Measurements from ENCODE around the gene AKAP13. TPM values are rescaled to one million over a fixed set of nuclear protein-coding genes. Genes with fewer than 3 reads are reported as not detected.

The AKAP13 gene
- total and polyA plus RNA-seq, 2 of the 8 experiments (the other 6 are each of a cell fraction or from before 2014, with no cell fraction given), result 14.0 to 46.2 TPM

DNA sequence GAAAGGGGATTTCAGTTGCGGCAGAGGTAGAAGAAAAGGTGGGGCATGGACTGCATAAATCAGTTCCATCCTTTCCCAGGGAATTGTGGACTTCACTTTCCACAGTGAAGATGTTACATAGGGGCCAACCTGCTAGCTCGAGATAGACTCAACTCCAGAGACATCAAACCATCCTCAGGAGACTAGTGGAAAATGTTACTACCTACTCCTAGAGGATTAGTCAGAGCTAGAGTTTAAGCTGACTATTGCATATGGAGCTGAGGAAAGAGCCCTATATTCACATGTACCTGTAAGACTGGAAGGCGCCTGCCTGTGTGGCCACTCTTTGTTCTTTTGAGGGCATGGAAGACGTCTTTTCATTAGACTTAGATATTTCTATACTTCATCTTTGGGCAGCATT, 345.2 kb downstream of the AKAP13 start:
- no peak overlapping the region for H3K9ac ChIP-seq (replicated peaks in 1 of 4; ENCODE audit: extremely low read depth in 1 of 4, low read depth in 3 of 4, low read length in 3 of 4)
- no peaks in the 10 kb centered on the region for H3K4me1 ChIP-seq (replicated peaks in 1 of 4; ENCODE audit: control insufficient read depth in 3 of 4, insufficient read depth in 4 of 4, low read length in 3 of 4)
- no peak overlapping the region for H2BK5ac ChIP-seq (ENCODE audit: low read depth, low read length)
- no peaks in the 10 kb centered on the region for H4K20me1 ChIP-seq (replicated peaks in 1 of 2; ENCODE audit: control insufficient read depth in 1 of 2, insufficient read depth in 2 of 2, low read length in 2 of 2)
- H3K79me1 ChIP-seq (ENCODE audit: low read depth, low read length), result no peaks in the 10 kb centered on the region; the same call in 1 of the 2 replicates
- H3K56ac ChIP-seq (replicated peaks; ENCODE audit: insufficient read length, low read depth, low read length), result no peak overlapping the region
- no peak overlapping the region for H3K4me2 ChIP-seq (ENCODE audit: insufficient read depth in 1 of 2, low read depth in 2 of 2, low read length in 2 of 2)
- H3K23ac ChIP-seq (ENCODE audit: insufficient read length), result no peak overlapping the region
- H4K91ac ChIP-seq (replicated peaks; ENCODE audit: insufficient read length, low read length), result no peak overlapping the region
- POLR2A ChIA-PET (ENCODE audit: partially characterized antibody), result no interaction called here
- H3K79me2 ChIP-seq (ENCODE audit: control insufficient read depth in 1 of 2, insufficient read depth in 2 of 2, low read length in 2 of 2), result no peaks in the 10 kb centered on the region
- H3K14ac ChIP-seq (ENCODE audit: insufficient read length), result no peak overlapping the region
- H2AK5ac ChIP-seq (ENCODE audit: low read depth, low read length), result no peak overlapping the region
- H3K9me3 ChIP-seq (ENCODE audit: insufficient read depth in 2 of 2, low read depth in 1 of 2, low read length in 1 of 2), result no peaks in the 10 kb centered on the region
- 86% methylated on average over 4 of the region's 4 CpGs; no CpG with 5 or more reads in 1 of the 2 experiments for WGBS, 2 experiments (ENCODE audit: extremely low coverage in 1 of 2, insufficient coverage in 1 of 2, insufficient read length in 1 of 2, insufficient replicate concordance in 2 of 2, low coverage in 1 of 2, low lambda C conversion rate in 2 of 2, missing lambda C conversion rate in 1 of 2)
- H3K4me3 ChIP-seq (ENCODE audit: extremely low read depth in 1 of 4, insufficient read depth in 2 of 4, low read depth in 3 of 4, low read length in 4 of 4), result no peak overlapping the region
- no peak overlapping the region for H4K8ac ChIP-seq (ENCODE audit: extremely low read depth, insufficient read depth, low read length)
- H3K23me2 ChIP-seq (ENCODE audit: low read depth, low read length), result no peaks in the 10 kb centered on the region
- no peak for FAIRE-seq
- H3K18ac ChIP-seq (ENCODE audit: extremely low read depth, low read length), result no peak overlapping the region
- no peaks in the 10 kb centered on the region for H3K27me3 ChIP-seq (replicated peaks in 1 of 4; ENCODE audit: control insufficient read depth in 3 of 4, extremely low read depth in 1 of 4, insufficient read depth in 3 of 4, low read length in 3 of 4)
- no peak overlapping the region for H3K4ac ChIP-seq (replicated peaks; ENCODE audit: insufficient read length, low read depth, low read length)
- no peak overlapping the region for H3K27ac ChIP-seq (ENCODE audit: low read depth, low read length)
- H4K5ac ChIP-seq (ENCODE audit: insufficient read length, low read depth, low read length), result no peak overlapping the region
- no peak overlapping the region for H2AFZ ChIP-seq (ENCODE audit: low read length)
- TF ChIP-seq EP300 (IDR thresholded peaks at IDR 0.05; ENCODE audit: borderline replicate concordance in 1 of 2, low read depth in 2 of 2, low read length in 2 of 2) (no peak), BRCA1 (IDR thresholded peaks at IDR 0.05; ENCODE audit: low read depth, low read length) (no peak), TAF1 (IDR thresholded peaks at IDR 0.05; ENCODE audit: low read depth, low read length) (no peak), CHD1 (IDR thresholded peaks at IDR 0.05; ENCODE audit: low read depth, low read length) (no peak), MAX (IDR thresholded peaks at IDR 0.05) (no peak), SIX5 (IDR thresholded peaks at IDR 0.05; ENCODE audit: low read depth, low read length) (no peak), CREB1 (IDR thresholded peaks at IDR 0.05) (no peak), GTF2F1 (IDR thresholded peaks at IDR 0.05; ENCODE audit: borderline replicate concordance, low read depth, low read length) (no peak), ZNF274 (IDR thresholded peaks at IDR 0.05; ENCODE audit: borderline replicate concordance, extremely low read depth, low read length) (no peak)
- TF ChIP-seq, protein P1, sequence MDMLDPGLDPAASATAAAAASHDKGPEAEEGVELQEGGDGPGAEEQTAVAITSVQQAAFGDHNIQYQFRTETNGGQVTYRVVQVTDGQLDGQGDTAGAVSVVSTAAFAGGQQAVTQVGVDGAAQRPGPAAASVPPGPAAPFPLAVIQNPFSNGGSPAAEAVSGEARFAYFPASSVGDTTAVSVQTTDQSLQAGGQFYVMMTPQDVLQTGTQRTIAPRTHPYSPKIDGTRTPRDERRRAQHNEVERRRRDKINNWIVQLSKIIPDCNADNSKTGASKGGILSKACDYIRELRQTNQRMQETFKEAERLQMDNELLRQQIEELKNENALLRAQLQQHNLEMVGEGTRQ (IDR thresholded peaks at IDR 0.05; ENCODE audit: low read length), result no peak
- H2BK15ac ChIP-seq (ENCODE audit: low read length), result no peak overlapping the region
- no peak for DNase-seq (ENCODE audit: low read depth in 1 of 2, low spot score in 2 of 2)
- CTCF ChIA-PET (ENCODE audit: partially characterized antibody), result interaction anchor here (0.8 to 1.2 kb wide), 3 partner anchors 10 to 115 kb away, joined by 3 to 4 read pairs (median 3); no protein-coding TSS in a partner anchor
- H2BK20ac ChIP-seq (ENCODE audit: low read length), result no peak overlapping the region
- peaks cover 2 to 49% (median 27%) of the 10 kb centered on the region in 4 experiments; a peak in 7 of 8 replicates for H3K36me3 ChIP-seq (ENCODE audit: control insufficient read depth in 2 of 4, insufficient read depth in 4 of 4, low read length in 3 of 4)
- no peak overlapping the region for H2BK120ac ChIP-seq (replicated peaks; ENCODE audit: low read depth, low read length)
- no peak overlapping the region for H2BK12ac ChIP-seq (ENCODE audit: low read depth, low read length)

Measured in H1 (cell line).